GM12878 (cell line): ENCODE measurements around the gene NCAPD2. TPM values are rescaled to one million over a fixed set of nuclear protein-coding genes. Genes with fewer than 3 reads are reported as not detected.
"Not testable (repeated sequence)": the region's sequence is repeated elsewhere in the genome, so short reads cannot be mapped to it uniquely, and the experiment has no call there.

Experiments
- ATAC-seq: fragments of 200-7000 bp; cut with Tn5 transposase; 3 replicates; pipeline ENCODE4 v1.9.1; 2020; ENCODE audit warnings: mild to moderate bottlenecking, moderate library complexity
- BruUV-seq: library from RNA; stranded (reverse); fragments of 400-500 nt; replicated peaks from 2 replicates; lab custom pipeline; 2021; lab: Mats Ljungman, UMichigan
- CTCF ChIA-PET: fragments of 300-600 bp; sonication (Branson Sonifier 250); formaldehyde crosslinking; extraction: SDS; loops from one replicate; lab custom pipeline; 2021; ENCODE audit warnings: inconsistent platforms; lab: Yijun Ruan, JAX
- POLR2A ChIA-PET: fragments of 350-600 bp; formaldehyde crosslinking; extraction: SDS; loops from one replicate; lab custom pipeline; 2021; ENCODE audit warnings: inconsistent platforms; lab: Charles Lee
- RAD21 ChIA-PET: fragments of 300-600 bp; sonication (Branson Sonifier 250); formaldehyde crosslinking; loops from one replicate; lab custom pipeline; 2023; ENCODE audit warnings: antibody characterized with exemption; ENCODE audit not compliant: unreplicated experiment; lab: Charles Lee
- SMC1A ChIA-PET: fragments of 300-600 bp; sonication (Branson Sonifier 250); formaldehyde crosslinking; loops from one replicate; lab custom pipeline; 2023; ENCODE audit not compliant: unreplicated experiment, uncharacterized antibody; lab: Charles Lee
- DNase-seq: peaks from one replicate; pipeline ENCODE4 v3.0.0-alpha.2; 2011; ENCODE audit warnings: low read depth, low spot score
- FAIRE-seq: peaks from 3 replicates; lab custom pipeline; 2011; peaks lifted over from hg19 to GRCh38; lab: Jason Lieb, UNC
- H2AFZ ChIP-seq: 2 replicates; pipeline ENCODE4 v1.6.0; 2011; ENCODE audit warnings: low read depth, low read length, control low read depth; ENCODE audit not compliant: control insufficient read depth
- H3K27ac ChIP-seq: 2 replicates; pipeline ENCODE4 v1.5.1; 2011; ENCODE audit warnings: control low read depth; ENCODE audit not compliant: control insufficient read depth, insufficient read depth
- H3K27me3 ChIP-seq, 2 experiments: replicated peaks in 1 of 2; 2 replicates each; pipeline versions ENCODE4 v1.6.0 to v1.6.1; 2011; ENCODE audit warnings: low read length in 1 of 2; ENCODE audit not compliant: control insufficient read depth in 2 of 2, insufficient read depth in 2 of 2
- H3K36me3 ChIP-seq, 2 experiments: 2 replicates each; pipeline ENCODE4 v1.5.1; 2011; ENCODE audit warnings: low read length in 1 of 2; ENCODE audit not compliant: control insufficient read depth in 2 of 2, insufficient read depth in 2 of 2
- H3K4me1 ChIP-seq: 2 replicates; pipeline ENCODE4 v1.6.1; 2011; ENCODE audit warnings: mild to moderate bottlenecking, low read length, moderate library complexity, mixed read lengths; ENCODE audit not compliant: control insufficient read depth, insufficient read depth
- H3K4me2 ChIP-seq: 2 replicates; pipeline ENCODE4 v1.6.0; 2011; ENCODE audit warnings: control low read depth; ENCODE audit not compliant: control insufficient read depth, insufficient read depth
- H3K4me3 ChIP-seq: fragments of 200-600 bp; sonication (generic); 2 replicates; pipeline ENCODE4 v1.5.1; 2016
- H3K79me2 ChIP-seq: 2 replicates; pipeline ENCODE4 v1.6.0; 2011; ENCODE audit warnings: low read length; ENCODE audit not compliant: control insufficient read depth, insufficient read depth
- H3K9ac ChIP-seq: 2 replicates; pipeline ENCODE4 v1.8.0; 2011; ENCODE audit warnings: low read length, control low read depth, mixed read lengths; ENCODE audit not compliant: control insufficient read depth, insufficient read depth
- H3K9me3 ChIP-seq: replicated peaks from 3 replicates; pipeline ENCODE4 v1.5.1; 2011; ENCODE audit warnings: mild to moderate bottlenecking, low read length; ENCODE audit not compliant: control insufficient read depth, insufficient read depth
- H4K20me1 ChIP-seq: 2 replicates; pipeline ENCODE4 v1.6.0; 2011; ENCODE audit not compliant: control insufficient read depth, insufficient read depth
- CTCF ChIP-seq, 3 experiments: IDR thresholded peaks in 2 of 3; conservative IDR thresholded peaks in 1 of 3; 2 replicates each; pipeline ENCODE4 v1.5.1; 2011; ENCODE audit warnings: low read depth in 3 of 3, low read length in 3 of 3, mild to moderate bottlenecking in 3 of 3, control low read depth in 2 of 3, moderate library complexity in 2 of 3, inconsistent platforms in 1 of 3, mixed read lengths in 1 of 3; ENCODE audit not compliant: control insufficient read depth in 2 of 3, insufficient read depth in 1 of 3; ENCODE audit errors: extremely low read depth in 1 of 3
- E2F8 ChIP-seq: fragments of 450-650 bp; IDR thresholded peaks from 2 replicates; pipeline ENCODE4 v1.6.1; 2018; ENCODE audit warnings: mild to moderate bottlenecking, low read depth, moderate library complexity; ENCODE audit not compliant: partially characterized antibody
- WGBS: methylation state at CpG from one replicate; pipeline ENCODE4 v1.1.6; 2016; ENCODE audit warnings: low lambda C conversion rate; ENCODE audit not compliant: insufficient replicate concordance, insufficient coverage; ENCODE audit errors: missing lambda C conversion rate; 5-methylcytosine and 5-hydroxymethylcytosine counted together
- in situ Hi-C: fragments of 300-500 bp; cut with MboI; formaldehyde crosslinking; loops from 9 replicates; pipeline ENCODE4 v1.14.3; 2018; ENCODE audit warnings: mixed read lengths
- intact Hi-C: fragments of 100-400 bp; cut with micrococcal nuclease; formaldehyde crosslinking; loops from one replicate; pipeline ENCODE4 v1.14.2; 2022; ENCODE audit not compliant: unreplicated experiment
- polyA plus RNA-seq, 11 experiments: library from polyadenylated mRNA; depleted of rRNA in 4 of 11; unstranded in 6 of 11; stranded (reverse) in 5 of 11; fragments of >200 nt; fragmentation: Nextera tagmentation in 4 of 11; fragmentation: Illumina TruSeq in 1 of 11; extraction: Ambion mirVana in 4 of 11; extraction: Trizol in 1 of 11; gene quantifications; 1 replicate in 1 of 11; 2 replicates in 10 of 11; pipeline versions ENCODE4 v1.2.1 to v1.2.3, GENCODE V29; 2011 to 2016; ENCODE audit warnings: inconsistent platforms in 2 of 11, missing spikeins in 2 of 11, low read depth in 1 of 11
- total RNA-seq, 4 experiments: library from RNA; depleted of rRNA in 3 of 4; stranded (reverse); fragments of >200 nt in 3 of 4; fragmentation: Illumina TruSeq in 1 of 4; extraction: Trizol in 1 of 4; gene quantifications; 2 replicates each; pipeline versions ENCODE4 v1.2.1 to v1.2.3, GENCODE V29; 2013 to 2021

NCAPD2 gene
- total and polyA plus RNA-seq, 10 of the 15 experiments (the other 5 are each of a cell fraction or from before 2014, with no cell fraction given): 24.2 to 160 (median 110) TPM

GRCh38 chr12:6476489-6476888, 17.4 kb upstream of the NCAPD2 start (continued):
- TF ChIP-seq CTCF (IDR thresholded peaks at IDR 0.05 in 2 of 3, conservative IDR thresholded peaks at IDR 0.05 in 1 of 3; ENCODE audit: control insufficient read depth in 2 of 3, extremely low read depth in 1 of 3, insufficient read depth in 1 of 3, low read depth in 3 of 3, low read length in 3 of 3): no peak
- TF ChIP-seq E2F8: no peak

- RAD21 ChIA-PET: interaction anchor here (0.7 kb wide), 1 partner anchor 151 kb away, joined by 3 read pairs; no protein-coding TSS in a partner anchor
- ATAC-seq, H3K9ac ChIP-seq, H3K36me3 ChIP-seq, H3K4me2 ChIP-seq, CTCF ChIA-PET, H3K27me3 ChIP-seq, H4K20me1 ChIP-seq, SMC1A ChIA-PET, H3K79me2 ChIP-seq, in situ Hi-C loops, H3K9me3 ChIP-seq, DNase-seq, BruUV-seq, H3K4me3 ChIP-seq, H2AFZ ChIP-seq, H3K4me1 ChIP-seq, FAIRE-seq, H3K27ac ChIP-seq, intact Hi-C loops: not testable (repeated sequence)
- WGBS: 79% methylated on average over 37 of the region's 37 CpGs
- POLR2A ChIA-PET: interaction anchor here (0.6 kb wide), 1 partner anchor 56 kb away, joined by 4 read pairs; the partner anchor contains the start of gene GAPDH
These were observed 16.1 kb upstream of the NCAPD2 start for GRCh38 chr12:6477601-6478377.
